ENCODE results near the gene AKR1C2.
"Not testable (repeated sequence)": the region's sequence is repeated elsewhere in the genome, so short reads cannot be mapped to it uniquely, and the experiment has no call there.

- TF ChIP-seq MXI1 (conservative IDR thresholded peaks at IDR 0.05; ENCODE audit: poor library complexity, severe bottlenecking); CTCF (IDR thresholded peaks at IDR 0.05; ENCODE audit: poor library complexity, severe bottlenecking); EP300 (conservative IDR thresholded peaks at IDR 0.05; ENCODE audit: poor library complexity, severe bottlenecking); POLR2AphosphoS5 (IDR thresholded peaks at IDR 0.05): not testable (repeated sequence)
Measured at GRCh38 chr10:4994260-4994659, 9.4 kb downstream of the AKR1C2 start.

Data from neural cell (in vitro differentiated cells).